Measurements from ENCODE around the gene PCDHGC5. TPM values are rescaled to one million over a fixed set of nuclear protein-coding genes. Genes with fewer than 3 reads are reported as not detected.

Gene PCDHGC5
- total RNA-seq, 2 donors from 2014 or later, result 0.71 to 1.8 TPM

DNA sequence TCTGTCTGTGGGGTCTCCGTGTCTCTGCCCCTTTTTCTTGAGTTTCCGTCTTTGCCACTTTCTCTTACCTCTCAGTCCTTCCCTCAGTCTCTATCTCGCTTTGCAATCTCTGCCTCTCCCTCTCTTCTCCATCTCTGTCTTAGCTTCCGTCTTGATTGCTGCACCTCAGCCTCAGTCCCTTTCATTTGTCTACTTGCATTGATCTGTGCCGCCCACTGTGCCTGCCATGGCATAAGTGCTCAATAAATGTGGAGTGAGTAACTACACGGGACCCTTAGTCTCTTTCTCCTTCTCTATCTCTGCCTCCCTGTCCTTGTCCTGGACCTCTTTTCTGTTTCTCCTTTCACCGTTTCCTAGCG is 6.6 kb downstream of the PCDHGC5 start:
- no peaks in the 10 kb centered on the region for H3K9me3 Mint-ChIP-seq
- Histone ChIP-seq H3K36me3 (ENCODE audit: control insufficient read depth, insufficient read depth, low read length) (no peaks in the 10 kb centered on the region), H3K9me3 (ENCODE audit: control insufficient read depth, low read length) (no peaks in the 10 kb centered on the region), H3K27me3 (ENCODE audit: control insufficient read depth, insufficient read depth, low read length, poor library complexity, severe bottlenecking) (no peaks in the 10 kb centered on the region), H3K4me3 (ENCODE audit: low read length) (peak overlapping the region; percentile 66), H3K27ac (ENCODE audit: low read depth, low read length) (peak overlapping the region; percentile 97), H3K9ac (ENCODE audit: extremely low read depth, low read length, poor library complexity, severe bottlenecking) (no peak overlapping the region), H3K4me1 (ENCODE audit: control insufficient read depth, insufficient read depth, low read length) (peaks cover 12% of the 10 kb centered on the region)
- TF ChIP-seq, protein P1, sequence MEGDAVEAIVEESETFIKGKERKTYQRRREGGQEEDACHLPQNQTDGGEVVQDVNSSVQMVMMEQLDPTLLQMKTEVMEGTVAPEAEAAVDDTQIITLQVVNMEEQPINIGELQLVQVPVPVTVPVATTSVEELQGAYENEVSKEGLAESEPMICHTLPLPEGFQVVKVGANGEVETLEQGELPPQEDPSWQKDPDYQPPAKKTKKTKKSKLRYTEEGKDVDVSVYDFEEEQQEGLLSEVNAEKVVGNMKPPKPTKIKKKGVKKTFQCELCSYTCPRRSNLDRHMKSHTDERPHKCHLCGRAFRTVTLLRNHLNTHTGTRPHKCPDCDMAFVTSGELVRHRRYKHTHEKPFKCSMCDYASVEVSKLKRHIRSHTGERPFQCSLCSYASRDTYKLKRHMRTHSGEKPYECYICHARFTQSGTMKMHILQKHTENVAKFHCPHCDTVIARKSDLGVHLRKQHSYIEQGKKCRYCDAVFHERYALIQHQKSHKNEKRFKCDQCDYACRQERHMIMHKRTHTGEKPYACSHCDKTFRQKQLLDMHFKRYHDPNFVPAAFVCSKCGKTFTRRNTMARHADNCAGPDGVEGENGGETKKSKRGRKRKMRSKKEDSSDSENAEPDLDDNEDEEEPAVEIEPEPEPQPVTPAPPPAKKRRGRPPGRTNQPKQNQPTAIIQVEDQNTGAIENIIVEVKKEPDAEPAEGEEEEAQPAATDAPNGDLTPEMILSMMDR (conservative IDR thresholded peaks at IDR 0.05), result no peak
- WGBS, 2 experiments (ENCODE audit: insufficient coverage in 1 of 2, insufficient read length in 1 of 2), result 43 to 48% methylated on average over 8 of the region's 8 CpGs
- H3K4me1 Mint-ChIP-seq, result peaks cover 20% of the 10 kb centered on the region
- H3K27ac Mint-ChIP-seq, result no peak overlapping the region
- peak overlapping the region; percentile 49 for H3K4me3 Mint-ChIP-seq
- peaks cover 14% of the 10 kb centered on the region for H3K36me3 Mint-ChIP-seq (ENCODE audit: low read depth)
- peaks cover 41% of the 10 kb centered on the region for H3K27me3 Mint-ChIP-seq (ENCODE audit: insufficient read depth)
- no peak for DNase-seq

DNA sequence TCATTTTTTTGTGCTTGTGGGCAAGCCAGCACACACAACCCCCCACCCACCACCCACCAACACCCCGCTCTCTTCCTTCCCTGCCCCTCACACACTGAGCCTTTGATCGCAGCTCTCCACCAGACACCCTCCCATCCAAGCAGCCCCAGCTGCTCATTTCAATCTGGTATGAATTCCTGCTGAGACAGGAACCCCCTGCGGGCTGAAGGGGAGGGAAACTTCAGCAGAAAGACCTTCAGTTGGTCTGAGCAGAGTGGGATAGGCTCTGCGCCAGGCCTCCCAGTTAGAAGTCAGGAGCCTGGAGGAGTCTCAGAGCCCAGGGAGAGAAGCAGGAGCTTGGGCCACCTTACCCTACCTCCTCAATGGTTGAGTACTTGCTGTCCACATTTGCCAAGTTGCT is 7.2 kb downstream of the PCDHGC5 start:
- Histone ChIP-seq H3K9me3 (ENCODE audit: control insufficient read depth, low read length) (no peaks in the 10 kb centered on the region), H3K27me3 (ENCODE audit: control insufficient read depth, insufficient read depth, low read length, poor library complexity, severe bottlenecking) (no peaks in the 10 kb centered on the region), H3K4me1 (ENCODE audit: control insufficient read depth, insufficient read depth, low read length) (peaks cover 12% of the 10 kb centered on the region), H3K4me3 (ENCODE audit: low read length) (no peak overlapping the region), H3K36me3 (ENCODE audit: control insufficient read depth, insufficient read depth, low read length) (no peaks in the 10 kb centered on the region), H3K27ac (ENCODE audit: low read depth, low read length) (peak overlapping the region; percentile 97), H3K9ac (ENCODE audit: extremely low read depth, low read length, poor library complexity, severe bottlenecking) (no peak overlapping the region)
- TF ChIP-seq, protein P1 (conservative IDR thresholded peaks at IDR 0.05), result no peak
- H3K27ac Mint-ChIP-seq, result no peak overlapping the region
- peak; percentile 88 for DNase-seq
- WGBS, 2 experiments (ENCODE audit: insufficient coverage in 1 of 2, insufficient read length in 1 of 2), result 36% methylated on average over 4 of the region's 4 CpGs; no CpG with 5 or more reads in 1 of the 2 experiments
- H3K4me3 Mint-ChIP-seq, result no peak overlapping the region
- H3K9me3 Mint-ChIP-seq, result no peaks in the 10 kb centered on the region
- peaks cover 18% of the 10 kb centered on the region for H3K4me1 Mint-ChIP-seq
- H3K36me3 Mint-ChIP-seq (ENCODE audit: low read depth), result peaks cover 10% of the 10 kb centered on the region
- peaks cover 35% of the 10 kb centered on the region for H3K27me3 Mint-ChIP-seq (ENCODE audit: insufficient read depth)

DNA sequence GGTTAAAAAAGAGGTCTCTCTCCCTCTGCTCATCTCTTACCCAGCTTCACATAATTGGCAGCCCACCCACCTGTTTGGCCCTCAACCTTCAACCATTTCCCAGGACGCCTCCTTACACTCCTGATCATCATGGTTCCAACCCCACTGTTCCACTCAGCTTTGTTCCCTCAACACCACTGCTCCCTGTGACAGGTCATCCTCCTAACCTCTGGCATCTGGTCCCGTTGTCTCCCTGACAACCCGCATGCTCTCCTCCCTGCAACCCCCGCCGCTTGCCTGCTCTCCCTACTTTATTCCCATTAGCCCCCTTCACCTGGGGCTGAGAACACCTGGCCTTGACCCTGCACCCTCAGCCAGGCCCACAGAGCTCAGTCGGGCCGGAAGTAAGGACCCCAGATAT is 12.9 kb downstream of the PCDHGC5 start:
- H3K36me3 Mint-ChIP-seq (ENCODE audit: low read depth), result peaks cover 26% of the 10 kb centered on the region
- DNase-seq, result no peak
- Histone ChIP-seq H3K4me3 (ENCODE audit: low read length) (no peak overlapping the region), H3K27me3 (ENCODE audit: control insufficient read depth, insufficient read depth, low read length, poor library complexity, severe bottlenecking) (no peaks in the 10 kb centered on the region), H3K4me1 (ENCODE audit: control insufficient read depth, insufficient read depth, low read length) (no peaks in the 10 kb centered on the region), H3K36me3 (ENCODE audit: control insufficient read depth, insufficient read depth, low read length) (no peaks in the 10 kb centered on the region), H3K9me3 (ENCODE audit: control insufficient read depth, low read length) (no peaks in the 10 kb centered on the region), H3K9ac (ENCODE audit: extremely low read depth, low read length, poor library complexity, severe bottlenecking) (no peak overlapping the region), H3K27ac (ENCODE audit: low read depth, low read length) (peak overlapping the region; percentile 60)
- TF ChIP-seq, protein P1 (conservative IDR thresholded peaks at IDR 0.05), result no peak
- no peak overlapping the region for H3K4me3 Mint-ChIP-seq
- no peaks in the 10 kb centered on the region for H3K9me3 Mint-ChIP-seq
- WGBS, 2 experiments (ENCODE audit: insufficient coverage in 1 of 2, insufficient read length in 1 of 2), result 80 to 87% methylated on average over 3 to 7 of the region's 7 CpGs
- no peak overlapping the region for H3K27ac Mint-ChIP-seq
- H3K4me1 Mint-ChIP-seq, result no peaks in the 10 kb centered on the region
- no peaks in the 10 kb centered on the region for H3K27me3 Mint-ChIP-seq (ENCODE audit: insufficient read depth)
